Kasumi-1 (cell line): Measurements from ENCODE around the gene AVPI1.

Source experiments
- DNase-seq, 2 experiments: peaks; one replicate each; lab custom pipeline; 2025; lab: John Stamatoyannopoulos, UW

The AVPI1 gene, protein sequence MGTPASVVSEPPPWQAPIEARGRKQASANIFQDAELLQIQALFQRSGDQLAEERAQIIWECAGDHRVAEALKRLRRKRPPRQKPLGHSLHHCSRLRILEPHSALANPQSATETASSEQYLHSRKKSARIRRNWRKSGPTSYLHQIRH

GRCh38 chr10:97686962-97687784 lies at the start of gene AVPI1:
TSS of gene AVPI1 (minus strand) at chr10:97687241. CDS start at chr10:97679905, 7,336 bp downstream.
- DNase-seq: peak; percentile 98 to 99

- DNase-seq: peak; percentile 94 to 95
Measured at GRCh38 chr10:97736403-97736901, 49.4 kb upstream of the AVPI1 start.

GRCh38 chr10:97734021-97734420 lies 47.0 kb upstream of the AVPI1 start:
- no peak for DNase-seq

DNA sequence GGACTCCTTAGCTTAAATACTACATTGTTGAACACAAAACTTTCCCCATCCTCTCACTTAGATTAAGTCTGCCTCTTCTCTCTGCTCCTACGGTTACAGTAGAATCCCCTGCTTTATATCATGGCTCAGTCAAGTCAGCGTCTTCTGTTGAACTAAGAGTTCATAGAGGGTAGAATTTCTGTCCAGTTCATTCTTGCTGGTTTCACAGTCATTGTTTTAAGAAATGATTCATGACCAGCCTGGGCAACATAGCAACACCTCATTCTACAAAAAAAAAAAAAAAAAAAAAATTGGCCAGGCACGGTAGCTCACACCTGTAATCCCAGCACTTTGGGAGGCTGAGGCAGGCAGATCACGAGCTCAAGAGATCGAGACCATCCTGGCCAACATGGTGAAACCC lies 46.2 kb upstream of the AVPI1 start:
- DNase-seq: no peak

GRCh38 chr10:97732052-97732359 lies 45.0 kb upstream of the AVPI1 start:
- DNase-seq: no peak

DNA sequence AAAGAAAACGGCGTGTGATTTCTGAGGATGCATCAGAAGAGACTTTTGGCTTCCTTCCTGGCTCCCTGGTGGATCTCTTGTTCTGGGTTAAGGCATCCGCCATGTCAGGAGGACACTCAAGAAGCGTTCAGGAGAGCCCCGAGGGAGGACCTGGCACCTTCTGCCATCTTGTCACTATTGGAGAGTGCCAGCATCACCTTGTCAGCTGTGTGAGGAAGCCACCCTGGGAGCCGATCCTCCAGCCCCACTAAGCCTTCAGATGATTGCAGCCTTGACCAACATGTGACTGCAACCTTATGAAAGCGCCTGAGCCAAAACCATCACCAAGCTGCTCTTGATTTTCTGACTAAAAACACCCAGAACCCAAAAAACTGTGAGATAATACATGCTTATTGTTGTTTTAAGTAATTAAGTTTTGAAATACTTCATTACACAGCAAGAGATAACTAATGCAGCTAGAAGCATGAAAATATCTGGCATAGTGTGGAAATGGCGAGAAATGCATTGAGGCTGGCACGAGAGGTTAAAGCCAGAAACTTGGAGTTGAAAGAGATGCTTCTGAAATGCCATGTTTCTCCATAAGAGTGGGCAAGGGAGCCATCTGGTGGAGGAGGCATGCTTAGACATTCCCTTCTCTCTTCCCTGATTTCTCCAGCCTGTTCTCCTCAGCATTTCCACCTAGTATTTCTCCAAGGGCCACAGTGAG lies 44.5 kb upstream of the AVPI1 start:
- DNase-seq: peak; percentile 87 to 94

DNA sequence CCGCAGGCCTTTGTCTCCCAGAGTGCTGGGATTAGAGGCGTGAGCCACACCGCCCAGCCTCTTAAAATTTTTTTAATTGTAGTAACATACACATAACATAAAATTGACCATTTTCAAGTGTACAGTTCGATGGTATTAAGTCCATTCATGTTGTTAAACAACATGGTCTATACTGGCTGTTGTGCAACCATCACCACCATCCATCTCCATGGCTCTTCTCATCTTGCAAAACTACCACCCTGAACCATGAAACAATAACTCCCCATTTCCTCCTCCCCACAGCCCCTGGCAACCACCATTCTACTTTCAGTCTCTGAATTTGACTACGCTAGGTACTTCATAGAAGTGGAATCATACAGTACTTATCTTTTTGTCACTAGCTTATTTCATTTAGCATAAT lies 42.0 kb upstream of the AVPI1 start:
- DNase-seq: no peak

DNA sequence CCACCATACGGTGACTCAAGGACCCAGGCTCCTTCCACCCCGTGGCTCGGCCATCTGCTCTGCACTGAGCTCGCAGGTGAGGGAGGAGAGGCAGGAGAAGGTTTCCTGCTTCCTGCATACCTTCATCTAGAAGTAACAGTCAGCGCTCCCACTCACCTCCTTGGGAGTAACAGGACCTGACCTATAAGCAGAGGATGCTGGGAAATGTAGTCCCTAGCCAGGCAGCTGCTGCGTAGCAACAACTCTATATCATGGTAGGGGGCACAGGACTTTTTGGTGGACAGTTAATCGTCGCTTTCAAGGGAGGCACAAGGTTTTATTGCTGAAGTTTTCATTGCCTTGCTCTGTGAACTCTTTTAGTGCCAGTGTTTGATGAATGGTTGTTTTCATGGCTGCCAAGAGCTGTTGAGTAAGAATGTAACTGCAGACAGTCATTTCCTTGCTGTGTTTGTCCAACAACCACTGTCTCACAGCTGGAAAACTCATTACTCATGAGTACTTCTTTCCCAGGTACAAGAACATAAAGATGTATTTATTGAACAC lies 39.7 kb upstream of the AVPI1 start:
- DNase-seq: no peak

GRCh38 chr10:97724341-97724941 lies 37.4 kb upstream of the AVPI1 start:
- no peak for DNase-seq

- no peak for DNase-seq
Measured at GRCh38 chr10:97723001-97723400, 36.0 kb upstream of the AVPI1 start.

DNA sequence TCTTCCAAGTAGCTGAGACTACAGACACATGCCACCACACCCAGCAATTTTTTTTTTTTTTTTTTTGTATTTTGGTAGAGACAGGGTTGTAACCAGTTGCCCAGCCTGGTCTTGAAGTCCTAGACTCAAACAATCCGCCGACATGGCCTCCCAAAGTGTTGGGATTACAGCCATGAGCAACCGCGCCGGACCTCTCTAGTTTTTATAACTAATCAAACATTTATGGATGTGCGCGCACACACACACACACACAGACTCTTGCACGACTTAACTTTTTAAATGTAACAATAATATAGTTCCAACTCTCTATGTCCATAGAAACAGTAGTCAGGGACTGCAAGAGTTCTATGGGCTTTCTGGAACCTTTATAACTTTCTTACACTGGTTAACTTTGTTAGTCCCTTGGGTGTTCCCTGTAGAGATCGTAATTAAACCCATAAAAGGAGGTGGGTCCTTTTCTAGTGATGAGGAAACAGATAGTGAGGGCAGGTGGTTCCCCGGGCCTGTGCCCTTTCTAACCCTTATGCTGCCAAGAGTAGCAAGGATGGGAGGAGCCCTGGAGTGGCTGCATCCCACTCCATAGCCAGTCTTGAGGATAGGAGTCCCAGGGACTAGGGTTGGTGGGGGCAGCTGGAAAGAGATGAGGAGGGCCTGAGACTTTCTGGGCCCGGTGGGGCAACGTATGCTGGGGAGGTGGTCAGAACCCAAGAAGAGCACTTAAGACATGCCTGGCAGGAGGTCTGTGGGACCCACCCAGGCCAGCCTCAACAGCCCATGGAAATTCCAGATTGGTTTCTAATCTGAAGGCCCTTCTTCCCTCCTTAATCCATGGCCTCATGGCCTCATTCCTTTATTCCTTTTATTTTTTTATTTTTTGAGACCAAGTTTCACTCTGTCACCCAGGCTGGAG lies 35.1 kb upstream of the AVPI1 start:
- DNase-seq: no peak

DNA sequence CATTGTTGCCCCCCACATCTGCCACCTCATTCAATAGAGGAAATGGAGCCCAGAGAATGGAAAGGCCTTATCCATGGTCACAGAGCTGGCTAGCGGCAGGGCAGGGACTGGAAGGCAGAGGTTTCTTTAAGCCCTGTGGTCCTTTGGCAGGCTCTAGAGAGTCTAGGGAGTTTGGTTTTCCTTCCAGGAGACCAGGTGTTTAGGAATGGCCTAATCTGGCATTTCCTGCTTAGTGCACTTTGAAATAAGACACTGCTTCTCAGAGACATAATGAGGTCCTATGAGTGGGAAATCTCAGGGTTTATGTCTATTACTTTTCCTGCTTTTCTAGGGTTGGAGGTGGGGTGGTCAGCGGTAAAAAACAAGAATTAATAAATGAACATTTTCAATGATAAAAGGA lies 32.6 kb upstream of the AVPI1 start:
- no peak for DNase-seq

GRCh38 chr10:97718659-97719142 lies 31.7 kb upstream of the AVPI1 start:
- no peak for DNase-seq

DNA sequence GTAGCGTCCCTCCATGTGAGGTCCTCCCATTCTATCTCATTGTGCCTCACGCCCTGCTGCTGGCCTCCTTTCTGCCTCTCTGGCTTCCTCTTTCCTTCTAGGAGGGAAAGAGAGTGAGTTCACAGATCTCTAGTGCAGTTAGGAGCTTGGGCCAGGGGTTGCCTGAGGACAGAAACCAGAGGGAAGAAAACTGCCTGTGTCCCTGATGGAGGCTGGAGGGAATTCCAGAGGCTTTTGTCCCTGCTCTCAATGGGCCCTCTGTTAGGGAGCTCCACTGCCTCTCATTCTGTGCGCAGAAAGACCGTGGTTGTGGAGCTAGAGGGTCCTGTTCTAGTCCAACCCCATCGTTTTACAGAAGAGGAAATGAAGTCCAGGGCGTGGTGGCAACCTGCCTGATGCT lies 31.1 kb upstream of the AVPI1 start:
- DNase-seq: peak; percentile 55 to 65

DNA sequence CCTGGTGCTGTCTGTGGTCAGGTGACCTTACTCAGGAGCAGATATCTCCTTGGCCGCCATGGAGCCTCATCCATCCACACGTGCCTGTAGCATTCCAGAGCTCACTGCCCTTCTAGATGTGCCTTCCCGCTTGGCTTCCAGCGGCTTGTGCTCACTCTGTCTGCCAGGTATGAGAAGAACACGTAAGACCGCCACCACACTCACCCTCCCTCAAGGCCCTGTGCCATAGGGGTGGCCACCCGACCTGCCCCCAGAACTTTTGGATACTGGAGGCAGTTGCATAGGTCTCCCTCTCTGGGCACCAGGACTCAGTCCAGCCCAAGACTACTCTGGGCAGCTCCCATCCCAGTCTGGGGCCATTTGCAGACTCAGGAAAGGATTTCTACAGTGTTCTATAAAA lies 30.6 kb upstream of the AVPI1 start:
- no peak for DNase-seq

DNA sequence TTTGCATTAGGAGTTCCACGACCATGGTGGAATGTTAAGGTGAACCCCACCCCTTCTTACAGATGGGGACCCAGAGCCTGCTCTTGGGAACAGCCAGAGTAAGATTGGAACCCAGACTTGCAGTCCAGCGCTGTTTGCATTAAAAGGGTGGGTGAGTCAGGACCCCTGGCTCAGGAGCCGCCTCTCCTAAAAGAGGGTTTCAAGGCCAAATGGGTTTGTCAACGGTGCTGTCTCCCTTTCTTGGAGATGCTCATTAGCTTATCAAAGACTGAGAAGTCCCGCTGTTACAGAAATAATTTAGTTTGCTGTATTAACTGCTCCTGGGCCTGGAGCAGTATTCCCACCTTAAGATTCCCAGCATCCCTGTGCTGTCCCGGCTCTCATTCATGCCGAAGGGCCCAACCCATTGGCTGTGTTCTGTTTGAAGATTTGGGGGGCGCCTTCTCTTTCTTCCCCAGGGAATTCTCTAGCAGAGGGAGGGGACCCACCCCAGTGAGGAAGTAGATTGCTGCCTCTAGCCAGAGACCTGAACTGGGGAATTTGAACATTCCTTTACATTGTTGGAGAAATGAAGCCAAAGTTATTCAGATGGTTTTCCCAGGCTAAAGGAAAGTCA lies 28.3 kb upstream of the AVPI1 start:
- peak in 1 of 2 experiments; percentile 23 for DNase-seq

GRCh38 chr10:97714401-97715258 lies 27.6 kb upstream of the AVPI1 start:
- DNase-seq: peak; percentile 87 to 94

- DNase-seq: peak; percentile 43 to 50
Measured at GRCh38 chr10:97713826-97714400, 26.9 kb upstream of the AVPI1 start.

DNA sequence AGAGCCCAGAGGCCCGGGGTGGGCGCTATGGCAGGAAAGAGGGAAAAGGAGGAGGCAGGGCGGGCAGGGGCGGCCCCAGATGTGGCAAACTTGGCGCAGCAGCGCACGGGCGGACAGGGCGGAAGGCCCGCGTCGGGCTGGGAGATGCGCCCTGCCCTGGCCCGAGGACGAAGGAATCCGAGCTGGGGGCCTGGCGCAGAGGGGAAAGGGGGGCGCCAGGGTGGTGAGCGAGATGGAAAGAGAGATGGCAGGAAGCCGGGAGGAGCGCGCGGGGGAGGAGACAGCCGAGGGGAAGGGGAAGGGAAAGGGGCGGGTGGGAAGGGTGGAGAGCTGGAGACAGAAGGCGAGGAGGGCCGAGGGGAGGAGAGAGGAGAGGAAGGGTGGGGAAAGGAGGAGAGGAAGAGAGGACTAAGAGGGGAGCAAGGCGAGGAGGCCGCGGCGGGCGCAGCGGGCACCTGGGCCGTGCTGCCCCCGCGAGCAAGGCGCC lies 26.3 kb upstream of the AVPI1 start, which contains the start of gene MARVELD1:
TSS of gene MARVELD1 (plus strand) at position 392 of the 487 bp plus-strand sequence. CDS start 147 bp downstream, outside the sequence.
- DNase-seq: peak; percentile 94
